ENCODE data around the gene YWHAG.

The YWHAG gene

DNA sequence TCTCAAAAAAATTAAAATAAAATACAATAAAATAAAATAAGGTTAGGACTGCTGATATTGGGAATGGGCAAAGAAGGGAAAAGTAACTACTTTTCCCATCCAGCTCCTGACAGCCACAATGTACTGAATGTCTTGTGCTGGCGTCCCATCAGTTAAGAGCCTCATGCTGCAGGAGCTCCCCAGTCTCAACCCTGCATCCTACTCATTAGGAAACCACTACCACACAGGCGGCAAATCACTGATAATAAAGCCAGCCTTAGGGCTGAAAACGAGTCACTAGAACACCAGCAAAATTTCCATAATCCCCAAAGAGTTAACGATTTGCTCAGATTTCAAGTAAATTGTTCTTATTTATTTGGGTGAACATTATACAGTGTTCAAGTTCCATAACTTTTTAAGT is 4.3 kb downstream of the YWHAG start:
- Mint-ChIP-seq H3K27me3 (no peaks in the 10 kb centered on the region), H3K36me3 (ENCODE audit: insufficient read depth) (peaks cover 35% of the 10 kb centered on the region), H3K27ac (ENCODE audit: low read depth) (no peak overlapping the region), H3K4me1 (peaks cover 51% of the 10 kb centered on the region), H3K4me3 (no peak overlapping the region), H3K9me3 (no peaks in the 10 kb centered on the region)
- ATAC-seq (replicated peaks; ENCODE audit: extremely low read depth, poor library complexity, severe bottlenecking) (no peak), DNase-seq (ENCODE audit: low spot score in 2 of 2) (no peak)

DNA sequence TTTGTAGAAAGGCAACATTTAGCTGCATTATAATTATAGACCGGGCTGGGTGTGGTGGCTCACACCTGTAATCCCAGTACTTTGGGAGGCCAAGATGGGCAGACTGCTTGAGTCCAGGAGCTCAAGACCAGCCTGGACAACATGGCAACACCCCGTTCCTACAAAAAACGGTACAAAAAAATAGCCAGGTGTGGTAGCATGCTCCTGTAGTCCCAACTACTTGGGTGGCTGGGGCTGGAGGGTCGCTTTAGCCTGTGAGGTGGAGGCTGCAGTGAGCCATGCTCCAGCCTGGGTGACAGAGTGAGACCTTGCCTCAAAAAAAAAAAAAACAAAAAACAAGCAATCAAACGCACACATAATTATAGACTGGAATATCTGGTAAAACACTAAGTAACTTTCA is 5.0 kb downstream of the YWHAG start:
- ATAC-seq (replicated peaks; ENCODE audit: extremely low read depth, poor library complexity, severe bottlenecking), result no peak
- no peak overlapping the region for H3K4me3 Mint-ChIP-seq
- no peaks in the 10 kb centered on the region for H3K9me3 Mint-ChIP-seq
- no peaks in the 10 kb centered on the region for H3K27me3 Mint-ChIP-seq
- H3K27ac Mint-ChIP-seq (ENCODE audit: low read depth), result no peak overlapping the region
- DNase-seq (ENCODE audit: low spot score in 2 of 2), result no peak
- peaks cover 32% of the 10 kb centered on the region for H3K36me3 Mint-ChIP-seq (ENCODE audit: insufficient read depth)
- H3K4me1 Mint-ChIP-seq, result peaks cover 55% of the 10 kb centered on the region

DNA sequence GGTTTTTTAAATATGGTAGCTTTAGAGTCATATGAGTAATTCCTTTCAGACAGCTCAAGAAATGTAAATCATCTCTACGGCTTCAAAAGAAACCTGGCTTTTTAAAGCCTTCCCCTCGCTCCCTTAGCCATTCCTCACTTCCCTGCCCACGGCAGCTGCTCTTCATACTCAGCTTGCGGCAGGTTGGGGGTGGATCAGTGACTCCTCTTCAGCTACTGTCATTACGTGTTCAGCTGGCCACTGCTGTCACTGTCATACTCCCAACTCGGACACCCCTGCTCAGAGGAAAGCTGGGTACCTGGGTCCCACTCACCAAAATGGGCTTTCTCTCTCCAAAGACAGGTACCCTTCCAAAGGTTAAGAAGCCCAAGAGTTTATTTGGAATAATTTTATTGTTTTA is 6.6 kb downstream of the YWHAG start:
- H3K9me3 Mint-ChIP-seq, result no peaks in the 10 kb centered on the region
- DNase-seq (ENCODE audit: low spot score in 2 of 2) (no peak), ATAC-seq (replicated peaks; ENCODE audit: extremely low read depth, poor library complexity, severe bottlenecking) (no peak)
- no peaks in the 10 kb centered on the region for H3K27me3 Mint-ChIP-seq
- peaks cover 32% of the 10 kb centered on the region for H3K36me3 Mint-ChIP-seq (ENCODE audit: insufficient read depth)
- peaks cover 54% of the 10 kb centered on the region for H3K4me1 Mint-ChIP-seq
- H3K4me3 Mint-ChIP-seq, result no peak overlapping the region
- no peak overlapping the region for H3K27ac Mint-ChIP-seq (ENCODE audit: low read depth)

DNA sequence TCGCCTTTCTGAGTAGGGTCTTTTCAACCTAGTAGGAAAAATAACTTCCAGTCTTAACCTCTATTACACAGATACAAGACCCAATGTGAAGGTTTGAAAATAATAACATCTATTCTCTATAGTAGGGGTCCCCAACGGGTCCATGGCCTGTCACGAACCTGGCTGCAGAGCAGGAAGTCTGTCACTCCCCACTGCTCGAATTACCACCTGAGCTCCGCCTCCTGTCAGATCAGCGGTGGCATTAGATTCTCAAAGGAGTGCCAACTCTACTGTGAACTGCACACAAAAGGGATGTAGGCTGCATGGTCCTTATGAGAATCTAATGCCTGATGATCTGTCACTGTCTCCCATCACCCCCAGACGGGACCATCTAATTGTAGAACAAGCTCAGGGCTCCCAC is 7.4 kb downstream of the YWHAG start:
- ATAC-seq (replicated peaks; ENCODE audit: extremely low read depth, poor library complexity, severe bottlenecking), result no peak
- Mint-ChIP-seq H3K27me3 (no peaks in the 10 kb centered on the region), H3K36me3 (ENCODE audit: insufficient read depth) (peaks cover 40% of the 10 kb centered on the region), H3K27ac (ENCODE audit: low read depth) (no peak overlapping the region), H3K4me1 (peaks cover 56% of the 10 kb centered on the region), H3K9me3 (no peaks in the 10 kb centered on the region), H3K4me3 (no peak overlapping the region)
- no peak for DNase-seq (ENCODE audit: low spot score in 2 of 2)

DNA sequence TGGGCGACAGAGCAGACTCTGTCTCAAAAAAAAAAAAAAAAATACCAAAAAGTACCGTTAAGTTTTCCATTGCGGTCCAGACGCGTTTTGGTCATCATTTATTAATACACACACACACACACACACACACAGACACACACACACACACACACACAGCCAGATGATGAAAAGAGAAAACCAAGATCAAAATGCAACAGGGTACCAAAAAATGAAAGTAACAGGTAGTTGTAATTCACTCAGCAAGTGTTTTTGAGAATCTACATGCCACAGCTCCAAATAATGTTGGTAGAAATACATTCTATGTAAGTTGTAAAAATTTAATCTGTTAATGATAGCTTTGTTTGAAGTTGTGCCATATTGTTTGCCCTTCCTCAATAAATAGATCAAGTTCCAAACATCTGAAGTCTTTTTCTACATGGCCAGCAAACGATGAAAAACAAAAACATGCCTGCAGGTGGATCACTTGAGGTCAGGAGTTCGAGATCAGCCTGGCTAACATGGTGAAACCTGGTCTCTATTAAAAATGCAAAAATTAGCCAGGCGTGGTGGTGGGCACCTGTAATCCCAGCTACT is 9.4 kb downstream of the YWHAG start:
- peaks cover 49% of the 10 kb centered on the region for H3K36me3 Mint-ChIP-seq (ENCODE audit: insufficient read depth)
- H3K4me3 Mint-ChIP-seq, result no peak overlapping the region
- peaks cover 59% of the 10 kb centered on the region for H3K4me1 Mint-ChIP-seq
- ATAC-seq (replicated peaks; ENCODE audit: extremely low read depth, poor library complexity, severe bottlenecking) (no peak), DNase-seq (ENCODE audit: low spot score in 2 of 2) (no peak)
- no peaks in the 10 kb centered on the region for H3K27me3 Mint-ChIP-seq
- H3K9me3 Mint-ChIP-seq, result no peaks in the 10 kb centered on the region
- no peak overlapping the region for H3K27ac Mint-ChIP-seq (ENCODE audit: low read depth)

DNA sequence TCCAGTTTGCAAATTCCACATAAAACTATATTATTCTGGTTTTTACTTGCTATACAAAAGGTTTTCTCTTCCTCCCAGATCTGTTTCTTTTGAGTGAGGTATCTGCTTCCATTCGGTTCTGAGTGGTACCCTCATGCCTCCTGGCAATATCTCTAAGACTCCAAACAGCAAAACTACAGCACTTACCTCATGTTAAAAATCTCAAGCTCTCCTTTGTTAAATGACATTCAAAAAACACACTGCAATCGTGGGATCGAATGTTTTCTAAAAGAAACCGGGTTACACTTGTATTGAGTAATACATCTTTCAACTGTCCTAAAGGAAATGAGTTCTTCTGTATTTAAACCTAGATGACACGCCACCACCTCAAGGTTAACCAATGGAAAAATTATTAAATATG is 11.1 kb downstream of the YWHAG start:
- DNase-seq (ENCODE audit: low spot score in 2 of 2) (no peak), ATAC-seq (replicated peaks; ENCODE audit: extremely low read depth, poor library complexity, severe bottlenecking) (no peak)
- H3K4me3 Mint-ChIP-seq, result no peak overlapping the region
- peaks cover 65% of the 10 kb centered on the region for H3K4me1 Mint-ChIP-seq
- H3K36me3 Mint-ChIP-seq (ENCODE audit: insufficient read depth), result peaks cover 57% of the 10 kb centered on the region
- no peak overlapping the region for H3K27ac Mint-ChIP-seq (ENCODE audit: low read depth)
- no peaks in the 10 kb centered on the region for H3K9me3 Mint-ChIP-seq
- H3K27me3 Mint-ChIP-seq, result no peaks in the 10 kb centered on the region

DNA sequence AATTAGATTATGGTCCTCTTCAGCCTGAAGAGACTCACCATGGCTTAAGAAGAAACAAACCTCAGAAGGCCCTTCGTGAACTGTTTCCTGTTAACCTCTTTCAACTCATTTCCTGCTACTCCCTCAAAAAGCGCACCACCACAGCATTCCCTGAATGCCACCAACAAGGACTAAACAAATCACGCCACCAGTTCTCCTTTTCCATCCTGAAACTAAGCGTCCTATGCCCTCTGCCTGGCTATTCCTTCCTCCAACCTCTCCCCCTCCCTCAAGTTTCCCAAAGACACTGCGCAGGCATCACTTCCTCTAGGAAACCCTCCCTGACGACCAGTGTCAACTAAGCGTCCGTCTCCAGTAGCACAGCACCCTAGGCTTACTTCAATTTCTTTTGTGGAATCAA is 12.0 kb downstream of the YWHAG start:
- no peaks in the 10 kb centered on the region for H3K9me3 Mint-ChIP-seq
- no peak for DNase-seq (ENCODE audit: low spot score in 2 of 2)
- no peak for ATAC-seq (replicated peaks; ENCODE audit: extremely low read depth, poor library complexity, severe bottlenecking)
- no peak overlapping the region for H3K4me3 Mint-ChIP-seq
- H3K36me3 Mint-ChIP-seq (ENCODE audit: insufficient read depth), result peaks cover 63% of the 10 kb centered on the region
- H3K27ac Mint-ChIP-seq (ENCODE audit: low read depth), result peak overlapping the region; percentile 45
- no peaks in the 10 kb centered on the region for H3K27me3 Mint-ChIP-seq
- H3K4me1 Mint-ChIP-seq, result peaks cover 65% of the 10 kb centered on the region

DNA sequence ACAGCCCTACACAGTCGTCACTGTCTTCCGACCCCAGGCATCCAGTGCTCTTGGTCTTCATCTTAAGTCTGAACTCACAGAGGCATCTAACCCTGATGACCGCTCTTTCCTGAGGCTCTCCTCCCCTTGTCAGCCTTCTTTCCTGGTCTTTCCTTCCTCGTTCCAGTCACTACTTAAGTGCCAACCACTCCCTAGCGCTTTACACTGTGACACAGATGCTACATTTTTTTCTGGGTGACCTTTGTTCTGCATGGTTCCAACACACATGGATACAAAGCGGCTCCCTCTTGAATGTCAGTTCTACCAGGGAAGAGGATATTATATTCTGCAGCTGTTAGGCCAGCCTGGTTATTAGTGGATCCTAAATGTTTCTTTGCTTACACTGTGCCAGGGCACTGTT is 12.7 kb downstream of the YWHAG start:
- Mint-ChIP-seq H3K27ac (ENCODE audit: low read depth) (peak overlapping the region; percentile 45), H3K4me1 (peaks cover 61% of the 10 kb centered on the region), H3K9me3 (no peaks in the 10 kb centered on the region), H3K27me3 (no peaks in the 10 kb centered on the region), H3K36me3 (ENCODE audit: insufficient read depth) (peaks cover 60% of the 10 kb centered on the region), H3K4me3 (no peak overlapping the region)
- ATAC-seq (replicated peaks; ENCODE audit: extremely low read depth, poor library complexity, severe bottlenecking) (no peak), DNase-seq (ENCODE audit: low spot score in 2 of 2) (no peak)

DNA sequence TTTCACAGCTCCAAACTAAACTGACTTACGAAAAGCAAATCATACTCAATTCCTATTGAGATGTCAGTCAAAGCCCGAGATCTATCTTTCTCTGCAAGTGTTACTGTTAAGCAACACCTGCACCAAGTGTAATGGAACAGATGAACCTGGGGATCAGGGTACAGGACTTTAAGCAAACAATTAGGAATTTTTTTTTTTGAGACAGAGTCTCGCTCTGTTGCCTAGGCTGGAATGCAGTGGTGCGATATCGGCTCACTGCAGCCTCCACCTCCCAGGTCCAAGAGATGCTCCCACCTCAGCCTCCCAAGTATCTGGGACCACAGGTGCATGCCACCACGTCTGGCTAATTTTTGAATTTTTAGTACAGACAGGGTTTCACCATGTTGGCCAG is 14.9 kb downstream of the YWHAG start:
- Mint-ChIP-seq H3K4me3 (no peak overlapping the region), H3K9me3 (no peaks in the 10 kb centered on the region), H3K4me1 (peaks cover 66% of the 10 kb centered on the region), H3K27me3 (no peaks in the 10 kb centered on the region), H3K27ac (ENCODE audit: low read depth) (no peak overlapping the region), H3K36me3 (ENCODE audit: insufficient read depth) (peaks cover 57% of the 10 kb centered on the region)
- DNase-seq (ENCODE audit: low spot score in 2 of 2), result no peak
- no peak for ATAC-seq (replicated peaks; ENCODE audit: extremely low read depth, poor library complexity, severe bottlenecking)

DNA sequence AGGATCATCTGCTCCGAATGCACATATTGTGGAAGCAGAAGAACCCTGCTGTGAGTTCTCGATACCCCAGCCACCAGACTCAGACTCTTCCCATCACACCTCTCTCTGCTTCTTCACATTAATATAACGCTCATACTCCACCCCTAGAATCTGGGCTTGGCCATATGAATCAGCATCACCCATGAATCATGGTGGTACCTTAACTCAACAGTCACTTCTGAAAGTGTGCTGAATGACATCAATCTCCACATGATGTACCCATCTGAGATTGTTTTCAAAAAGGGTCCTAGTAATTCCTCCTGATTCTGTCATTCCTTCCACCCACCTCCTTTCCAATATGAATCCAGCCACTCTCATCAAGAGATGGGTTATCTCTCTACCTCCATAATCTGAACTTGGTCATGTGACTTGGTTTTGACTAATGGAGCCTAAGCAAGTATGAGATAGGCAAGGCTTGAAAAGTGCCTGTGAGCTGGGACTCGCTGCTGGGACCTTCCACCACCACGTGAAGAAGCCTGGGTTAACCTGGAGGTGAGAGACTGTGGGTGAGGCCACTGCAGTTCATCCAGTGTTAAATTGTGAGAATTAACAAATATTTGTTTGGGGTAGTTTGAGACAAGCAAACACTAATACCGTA is 15.4 kb downstream of the YWHAG start:
- peaks cover 57% of the 10 kb centered on the region for H3K36me3 Mint-ChIP-seq (ENCODE audit: insufficient read depth)
- no peaks in the 10 kb centered on the region for H3K27me3 Mint-ChIP-seq
- ATAC-seq (replicated peaks; ENCODE audit: extremely low read depth, poor library complexity, severe bottlenecking) (no peak), DNase-seq (ENCODE audit: low spot score in 2 of 2) (no peak)
- H3K9me3 Mint-ChIP-seq, result no peaks in the 10 kb centered on the region
- H3K27ac Mint-ChIP-seq (ENCODE audit: low read depth), result peak overlapping the region; percentile 45
- H3K4me3 Mint-ChIP-seq, result no peak overlapping the region
- H3K4me1 Mint-ChIP-seq, result peaks cover 69% of the 10 kb centered on the region

DNA sequence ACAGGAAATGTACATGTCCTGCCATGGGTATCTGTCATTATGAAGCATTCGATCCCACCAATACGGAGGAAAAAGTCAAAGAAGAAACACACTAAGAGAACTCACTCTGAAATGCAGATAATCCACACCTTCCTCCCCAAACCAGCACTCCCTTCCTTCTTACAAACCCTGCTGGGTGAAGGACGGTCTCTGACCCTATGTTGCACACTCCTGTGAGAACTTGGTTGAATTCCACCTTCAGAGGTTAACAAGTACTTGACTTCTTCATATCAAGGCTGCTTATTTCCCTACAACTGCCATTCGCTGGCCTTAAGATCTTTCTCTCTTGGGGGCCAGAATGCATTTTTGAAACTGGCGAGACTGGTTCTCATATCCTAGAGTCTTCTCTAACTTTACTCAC is 16.6 kb downstream of the YWHAG start:
- DNase-seq (ENCODE audit: low spot score in 2 of 2), result no peak
- Mint-ChIP-seq H3K9me3 (no peaks in the 10 kb centered on the region), H3K36me3 (ENCODE audit: insufficient read depth) (peaks cover 52% of the 10 kb centered on the region), H3K4me1 (peaks cover 71% of the 10 kb centered on the region), H3K4me3 (no peak overlapping the region), H3K27me3 (no peaks in the 10 kb centered on the region), H3K27ac (ENCODE audit: low read depth) (peak overlapping the region; percentile 1)
- ATAC-seq (replicated peaks; ENCODE audit: extremely low read depth, poor library complexity, severe bottlenecking), result no peak

DNA sequence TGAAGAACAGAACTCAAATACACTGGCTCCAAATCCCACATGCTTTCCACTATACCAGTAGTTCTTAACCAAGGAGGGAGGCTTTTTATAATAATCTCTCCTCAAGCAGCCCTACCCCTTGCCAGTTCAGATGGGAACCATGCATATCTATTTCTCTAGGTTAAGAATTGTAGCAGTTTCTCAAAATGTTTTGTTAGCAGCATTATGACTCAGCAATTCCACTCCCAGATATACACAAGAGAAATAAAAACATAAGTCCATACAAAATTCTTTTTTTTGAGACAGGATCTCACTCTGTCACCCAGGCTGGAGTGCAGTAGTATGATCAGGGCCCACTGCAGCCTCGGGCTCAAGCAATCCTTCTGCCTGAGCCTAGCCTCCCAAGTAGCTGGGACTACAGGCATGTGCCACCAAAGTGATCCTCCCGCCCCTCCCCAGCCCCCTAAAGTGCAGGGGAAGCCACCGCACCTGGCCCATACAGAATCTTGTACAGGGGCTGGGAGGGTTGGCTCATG is 18.1 kb downstream of the YWHAG start:
- Mint-ChIP-seq H3K4me3 (no peak overlapping the region), H3K27ac (ENCODE audit: low read depth) (peak overlapping the region; percentile 57), H3K36me3 (ENCODE audit: insufficient read depth) (peaks cover 41% of the 10 kb centered on the region), H3K9me3 (no peaks in the 10 kb centered on the region), H3K4me1 (peaks cover 59% of the 10 kb centered on the region), H3K27me3 (no peaks in the 10 kb centered on the region)
- DNase-seq (ENCODE audit: low spot score in 2 of 2), result no peak
- no peak for ATAC-seq (replicated peaks; ENCODE audit: extremely low read depth, poor library complexity, severe bottlenecking)

DNA sequence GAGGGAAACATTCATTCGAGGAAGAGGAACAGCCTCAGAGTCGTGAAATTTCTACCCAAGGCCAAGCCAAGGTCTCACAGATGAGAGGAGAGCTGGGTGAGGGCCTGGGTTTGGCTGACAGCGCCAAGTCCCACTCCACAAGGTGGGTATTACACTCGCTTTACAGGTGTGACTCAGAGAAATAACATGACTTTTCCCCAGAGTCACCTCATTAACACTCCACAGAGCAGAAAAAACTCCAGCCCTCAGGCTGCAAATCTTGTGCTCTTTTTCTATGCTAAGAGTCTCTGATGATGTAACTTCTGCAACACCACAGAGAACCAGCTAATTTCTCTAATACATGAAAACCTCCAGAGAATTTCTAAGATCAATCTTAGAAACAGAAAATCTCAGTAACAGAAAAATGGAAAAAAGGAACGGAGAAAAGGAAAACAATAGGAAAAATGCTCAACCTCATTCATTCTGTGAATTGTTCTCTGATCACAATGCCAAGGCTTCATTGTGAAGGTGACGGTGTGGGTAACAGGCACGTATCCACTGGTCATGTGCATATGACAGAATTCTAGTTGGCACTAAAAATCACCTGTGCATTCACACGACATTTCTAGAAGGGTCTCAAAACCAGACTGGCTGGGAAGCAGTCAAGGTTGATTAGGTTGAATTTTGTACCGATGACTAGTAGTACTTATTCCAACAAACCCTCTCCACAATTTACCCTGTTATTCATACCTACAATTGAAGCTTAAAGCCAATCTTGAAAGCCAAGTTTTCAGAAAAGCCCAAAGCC is 20.3 kb downstream of the YWHAG start:
- H3K36me3 Mint-ChIP-seq (ENCODE audit: insufficient read depth), result peaks cover 31% of the 10 kb centered on the region
- no peaks in the 10 kb centered on the region for H3K27me3 Mint-ChIP-seq
- no peak overlapping the region for H3K4me3 Mint-ChIP-seq
- peaks cover 54% of the 10 kb centered on the region for H3K4me1 Mint-ChIP-seq
- no peak for DNase-seq (ENCODE audit: low spot score in 2 of 2)
- ATAC-seq (replicated peaks; ENCODE audit: extremely low read depth, poor library complexity, severe bottlenecking), result no peak
- no peaks in the 10 kb centered on the region for H3K9me3 Mint-ChIP-seq
- H3K27ac Mint-ChIP-seq (ENCODE audit: low read depth), result peak overlapping the region; percentile 44
